HG03520 (cell line): ENCODE measurements around the gene PGLYRP2.

ENCODE experiments used
- ATAC-seq: cut with Tn5 transposase; IDR thresholded peaks from one replicate; pipeline ENCODE4 v1.9.1; 2021; ENCODE audit warnings: mild to moderate bottlenecking, moderate library complexity; ENCODE audit not compliant: unreplicated experiment

The PGLYRP2 gene

DNA sequence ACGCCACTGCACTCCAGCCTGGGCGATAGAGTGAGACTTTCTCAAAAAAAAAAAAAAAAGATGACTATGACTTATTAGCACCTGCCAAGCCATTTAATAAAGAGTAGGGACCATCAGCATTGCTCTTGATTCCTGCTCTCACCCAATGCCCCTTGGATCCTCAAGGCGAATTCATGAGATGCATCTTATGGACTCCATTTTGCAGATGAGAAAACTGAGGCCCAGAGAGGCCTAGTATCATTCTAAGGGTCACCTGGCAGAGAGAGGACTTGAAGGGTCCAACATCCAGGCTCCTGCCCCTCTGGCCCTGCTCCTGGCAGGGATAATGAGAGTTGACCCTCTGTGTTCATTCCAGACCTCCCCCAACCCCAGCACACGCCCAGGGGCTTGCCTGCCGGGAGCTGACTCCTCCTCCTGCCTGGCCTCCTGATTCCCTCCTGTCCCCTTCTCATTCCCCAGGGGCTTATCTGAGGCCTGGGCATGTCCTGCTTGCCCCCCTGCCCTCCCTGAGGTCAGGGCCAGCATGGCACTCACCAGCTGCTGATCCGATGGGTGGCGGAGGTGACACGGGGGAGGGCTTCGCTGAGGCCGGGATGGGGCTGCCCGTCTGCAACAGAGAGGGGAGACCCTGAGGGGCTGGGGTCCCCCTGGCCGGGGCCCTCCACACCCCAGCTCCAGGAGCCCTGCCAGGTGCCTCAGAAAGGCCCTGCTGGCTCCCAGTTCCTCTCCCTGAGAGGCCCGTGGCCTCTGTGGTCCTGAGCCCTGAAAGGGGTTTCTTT is 37.0 kb downstream of the PGLYRP2 start:
- ATAC-seq, result no peak

DNA sequence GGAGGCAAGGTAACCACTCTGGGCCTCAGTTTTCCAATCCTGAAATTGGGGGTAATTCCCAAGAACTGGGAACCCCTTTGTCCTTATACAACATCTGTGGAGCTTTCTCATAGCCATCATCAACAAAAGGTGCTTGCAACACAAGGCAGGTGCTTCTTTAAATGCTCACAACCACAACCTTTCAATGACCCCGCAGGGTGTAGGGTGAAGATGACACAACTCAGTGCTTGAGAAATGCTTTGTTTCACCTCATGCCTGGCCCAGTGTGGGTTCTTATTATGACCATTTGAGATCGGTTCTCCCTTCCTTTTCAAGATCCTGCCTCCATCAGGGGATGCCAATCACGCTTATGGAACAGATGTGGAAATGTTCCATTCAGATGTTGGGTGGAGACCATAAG is 38.0 kb downstream of the PGLYRP2 start:
- no peak for ATAC-seq

DNA sequence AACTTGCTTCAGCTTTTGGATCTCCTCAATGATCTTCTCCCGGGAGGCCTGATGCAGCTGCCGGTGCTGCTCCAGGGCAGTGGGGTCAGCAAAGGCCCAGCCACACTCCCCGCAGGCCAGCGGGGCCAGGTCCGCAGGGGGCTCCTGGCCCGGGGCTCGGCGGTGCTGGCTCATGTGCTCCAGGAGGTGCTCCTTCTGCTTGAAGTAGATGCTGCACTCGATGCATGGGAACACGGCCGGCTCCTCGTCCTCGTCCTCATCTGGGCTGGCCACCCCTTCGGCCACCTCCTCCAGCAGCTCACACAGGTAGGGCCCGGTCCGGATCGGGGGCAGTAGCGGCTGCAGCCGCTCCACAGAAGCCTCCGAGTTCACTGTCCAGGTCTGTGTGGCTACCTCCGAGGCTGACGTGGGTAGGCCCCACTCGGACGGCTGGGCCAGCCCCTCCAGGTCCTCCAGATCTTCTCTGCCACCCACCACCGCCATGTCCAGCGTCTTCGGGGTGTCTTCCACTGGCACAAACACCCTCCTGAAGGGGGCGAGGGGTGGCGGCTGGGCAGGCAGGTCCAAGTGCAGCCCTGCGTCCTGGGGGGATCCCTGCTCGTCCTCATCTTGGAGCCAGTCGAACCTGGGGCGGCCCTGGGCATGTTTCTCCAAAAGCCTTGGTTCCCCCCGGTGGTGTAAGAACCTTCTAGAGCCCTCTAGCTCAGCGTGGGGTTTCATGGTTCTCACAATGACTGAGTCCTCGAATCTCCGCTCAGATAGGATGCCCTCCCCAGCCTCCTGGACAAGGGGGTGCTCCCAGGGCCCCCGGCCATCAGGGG is 39.3 kb downstream of the PGLYRP2 start:
- no peak for ATAC-seq

DNA sequence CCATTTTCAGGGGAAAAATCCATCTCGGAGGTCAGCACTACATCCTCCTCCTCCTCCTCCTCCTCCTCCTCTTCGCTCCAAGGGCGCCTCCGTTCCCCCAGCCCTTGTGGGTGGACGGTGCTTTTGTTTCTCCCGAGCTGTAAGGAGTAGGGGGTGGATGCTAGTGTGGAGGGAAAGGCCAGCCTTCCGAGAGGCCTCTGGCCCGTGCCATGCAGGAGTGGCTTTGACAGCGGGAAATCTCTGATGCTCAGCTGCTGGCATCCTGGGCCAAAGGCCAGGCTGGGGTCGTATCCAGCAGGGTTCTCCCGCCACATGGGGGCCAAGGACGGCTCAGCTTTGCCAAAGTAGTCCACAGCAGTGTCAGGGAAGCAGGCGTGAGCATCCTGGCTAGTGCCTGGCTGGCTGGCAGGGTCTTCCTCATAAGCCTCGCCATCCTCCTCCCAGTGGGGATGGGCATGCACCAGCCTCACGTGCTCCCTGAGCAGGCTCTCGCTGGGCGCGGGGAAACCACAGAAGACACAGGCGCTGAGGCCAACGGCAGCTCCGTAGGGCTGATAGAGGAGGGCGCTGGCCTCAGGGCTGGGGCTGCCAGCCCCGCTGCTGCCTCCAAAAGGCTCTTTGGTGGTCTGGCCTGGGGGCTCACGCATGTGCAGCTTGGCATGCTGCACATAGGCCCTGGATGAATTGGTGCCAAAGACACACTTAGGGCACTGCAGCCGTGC is 40.1 kb downstream of the PGLYRP2 start:
- ATAC-seq, result no peak

DNA sequence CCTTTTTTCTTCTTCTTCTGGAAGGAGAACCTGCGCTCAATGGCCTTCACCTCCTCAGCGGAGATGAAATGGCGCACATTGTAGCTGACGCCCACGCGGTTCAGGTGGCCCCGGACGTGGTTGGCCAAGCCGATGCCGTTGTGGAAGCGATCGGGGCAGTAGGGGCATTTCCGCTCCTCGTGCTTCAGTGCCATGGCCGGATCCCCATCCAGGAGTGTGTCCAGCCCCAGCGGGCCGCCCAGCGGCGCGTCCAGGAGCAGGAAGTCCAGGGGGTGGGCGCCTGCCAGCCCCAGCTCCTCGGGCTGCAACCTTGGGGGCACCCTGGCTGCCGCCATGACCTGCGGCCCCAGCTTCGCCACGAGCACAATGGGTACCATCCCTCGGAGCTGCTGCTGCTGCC is 40.7 kb downstream of the PGLYRP2 start:
- ATAC-seq, result no peak

DNA sequence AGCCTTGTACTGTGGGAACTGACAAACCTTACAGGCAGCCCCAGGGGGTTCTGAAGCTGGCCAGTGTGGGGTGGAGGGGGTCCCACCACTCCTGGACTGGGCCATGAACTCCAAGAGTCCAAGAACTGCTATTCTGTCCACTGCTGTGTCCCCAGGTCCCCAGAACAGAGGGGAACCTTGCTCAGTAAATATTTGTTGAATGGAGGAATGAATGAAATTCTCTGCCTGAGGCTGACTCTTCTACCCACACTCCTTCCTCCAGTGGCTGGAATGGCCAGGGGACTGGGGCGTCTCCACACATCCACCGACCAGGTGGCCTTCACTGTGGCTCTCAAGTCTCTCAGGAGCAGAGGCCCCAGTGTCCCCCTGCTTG is 41.2 kb downstream of the PGLYRP2 start:
- ATAC-seq, result no peak

DNA sequence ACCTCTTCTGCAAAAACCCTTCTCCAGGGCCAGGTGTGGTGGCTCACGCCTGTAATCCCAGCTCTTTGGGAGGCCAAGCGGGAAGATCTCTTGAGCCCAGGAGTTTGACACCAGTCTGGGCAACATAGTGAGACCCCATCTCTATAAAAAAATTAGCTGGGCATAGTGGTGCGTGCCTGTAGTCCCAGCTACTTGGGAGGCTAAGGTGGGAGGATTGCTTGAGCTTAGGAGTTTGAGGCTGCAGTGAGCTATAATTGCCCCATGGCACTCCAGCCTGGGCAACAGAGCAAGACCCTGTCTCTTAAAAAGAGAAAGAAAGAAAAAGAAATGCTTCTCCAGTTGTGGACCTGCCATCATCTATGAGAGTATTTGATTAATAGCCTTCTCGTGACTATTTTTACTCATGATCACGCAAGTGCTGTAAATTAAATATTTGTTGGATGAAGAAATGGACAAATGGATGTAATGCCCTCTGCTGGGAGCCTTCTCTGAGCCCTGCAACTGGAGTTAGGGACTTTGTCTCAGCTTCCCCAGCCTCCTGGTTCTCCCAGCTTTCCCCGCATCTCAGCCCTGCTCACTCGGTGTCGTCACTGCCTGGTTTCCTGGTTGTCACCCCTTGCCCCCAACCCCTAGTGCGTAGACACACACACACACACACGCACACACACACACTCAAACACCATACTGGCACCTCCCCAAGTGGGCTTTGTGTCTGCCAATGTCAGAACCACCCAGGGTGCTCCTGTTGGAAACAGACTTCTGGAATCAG is 41.8 kb downstream of the PGLYRP2 start:
- no peak for ATAC-seq

DNA sequence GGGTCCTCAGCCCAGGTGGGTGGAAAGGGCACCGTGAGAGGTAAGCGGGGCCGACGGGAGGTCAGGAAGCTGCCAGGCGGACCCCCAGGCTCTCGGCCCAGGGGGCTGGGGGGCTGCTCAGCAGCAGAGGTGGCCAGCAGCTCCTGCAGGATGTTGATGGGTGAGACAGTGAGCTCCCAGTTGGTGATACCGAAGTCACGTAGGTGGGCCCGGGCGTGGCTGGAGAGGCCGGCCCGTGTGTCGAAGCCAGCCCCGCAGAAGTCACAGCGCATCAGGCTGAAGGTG is 42.5 kb downstream of the PGLYRP2 start:
- no peak for ATAC-seq

DNA sequence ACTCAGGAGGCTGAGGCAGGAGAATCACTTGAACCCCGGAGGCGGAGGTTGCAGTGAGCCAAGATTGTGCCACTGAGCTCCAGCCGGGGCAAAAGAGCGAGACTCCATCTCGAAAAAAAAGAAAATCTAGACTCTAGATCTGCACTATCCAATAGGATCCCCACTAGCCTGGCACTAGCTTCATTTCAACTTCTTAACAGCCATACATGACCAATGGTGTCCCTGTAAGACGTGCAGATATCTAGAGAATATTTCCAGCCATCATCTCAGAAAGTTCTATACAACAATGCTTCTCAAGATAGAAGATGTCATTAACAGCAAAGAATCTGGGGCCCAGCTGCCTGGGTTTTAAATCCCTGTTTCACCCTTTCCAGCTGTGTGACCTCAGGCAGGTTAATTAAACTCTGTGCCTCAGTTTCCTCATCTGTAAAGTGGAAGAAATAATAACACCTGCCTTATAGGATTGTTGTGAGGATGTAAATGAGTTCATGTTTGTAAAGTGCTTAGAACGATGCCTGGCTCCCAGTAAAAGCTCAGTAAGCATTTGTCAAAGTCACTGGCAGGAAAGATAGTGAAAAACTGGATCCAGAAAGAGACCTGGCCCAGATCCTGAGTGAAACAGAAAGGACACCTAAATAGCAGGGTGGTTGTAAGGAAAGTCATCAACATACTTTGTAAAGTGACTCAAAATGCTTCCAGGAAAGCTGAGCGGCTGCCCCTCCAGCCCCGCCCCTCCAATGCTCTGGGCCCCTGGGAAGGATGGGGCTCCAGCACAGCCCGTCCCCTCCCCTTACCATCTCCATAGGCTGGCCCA is 43.1 kb downstream of the PGLYRP2 start:
- ATAC-seq, result no peak

DNA sequence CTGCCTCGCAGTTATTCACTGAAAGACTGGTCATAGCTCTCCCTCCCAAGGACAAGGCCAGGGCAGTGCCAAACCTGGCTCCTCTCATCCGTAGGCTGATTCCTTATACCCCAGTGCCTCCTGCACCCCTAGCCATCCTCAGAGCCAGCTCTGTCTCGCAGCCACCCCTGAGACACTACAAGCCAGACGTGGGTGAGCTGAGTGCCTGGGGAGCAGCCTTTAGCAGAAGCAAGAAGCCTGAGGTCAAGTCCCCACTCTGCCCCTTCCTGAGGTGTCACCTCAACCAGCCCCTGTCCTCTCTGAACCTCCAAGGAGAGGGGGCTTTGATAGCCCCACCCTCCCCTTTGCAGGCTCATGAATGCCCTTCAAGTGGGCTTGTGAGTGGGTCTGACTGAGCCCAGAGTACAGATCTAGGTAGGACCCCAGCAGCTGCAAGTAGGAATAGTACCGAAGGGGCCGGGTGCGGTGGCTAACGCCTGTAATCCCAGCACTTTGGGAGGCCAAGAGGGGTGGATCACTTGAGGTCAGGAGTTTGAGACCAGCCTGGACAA is 45.7 kb downstream of the PGLYRP2 start:
- no peak for ATAC-seq

DNA sequence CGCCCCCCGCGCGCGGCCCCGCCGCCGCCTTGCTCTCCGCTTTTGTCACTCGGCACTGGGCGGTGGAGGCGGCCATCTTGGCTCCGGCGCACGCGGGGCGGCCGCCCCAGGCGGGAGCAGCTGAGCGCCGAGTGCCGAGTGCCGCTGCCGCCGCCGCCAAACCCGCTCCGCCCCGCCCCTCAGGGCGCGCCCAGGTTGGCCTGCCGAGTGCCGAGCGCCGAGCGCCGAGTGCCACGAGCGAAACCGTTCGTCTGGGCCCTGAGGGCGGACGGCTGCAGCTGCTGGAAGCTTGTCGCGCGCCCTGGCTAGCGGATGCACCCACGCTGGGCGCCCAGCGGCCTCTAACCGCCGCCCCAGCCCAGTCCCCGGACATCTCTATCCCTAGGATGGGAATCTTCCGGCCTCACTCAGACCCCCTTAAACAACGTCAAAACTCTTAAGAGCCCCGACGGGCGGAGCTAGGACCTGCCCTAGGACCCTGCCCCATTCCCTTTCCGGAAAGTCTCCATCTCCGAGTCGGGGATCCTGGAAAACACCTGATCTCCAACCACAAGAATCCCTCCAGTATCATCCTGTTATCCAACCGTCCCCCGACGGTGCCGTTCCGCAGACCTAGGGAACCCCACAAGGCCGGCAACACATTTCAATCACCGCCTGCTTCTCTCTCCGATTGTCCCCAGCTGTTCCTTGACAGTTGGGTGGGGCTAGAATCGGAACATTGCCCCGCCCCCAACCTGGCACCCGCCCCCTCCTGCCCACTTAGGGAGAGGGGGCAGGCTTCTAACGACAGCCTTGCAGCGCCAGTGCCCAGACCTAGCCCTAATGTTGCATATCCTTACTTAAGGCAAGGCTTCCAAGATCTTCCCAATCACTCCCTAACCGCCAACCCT is 46.4 kb downstream of the PGLYRP2 start:
- ATAC-seq, result peak; percentile 56

DNA sequence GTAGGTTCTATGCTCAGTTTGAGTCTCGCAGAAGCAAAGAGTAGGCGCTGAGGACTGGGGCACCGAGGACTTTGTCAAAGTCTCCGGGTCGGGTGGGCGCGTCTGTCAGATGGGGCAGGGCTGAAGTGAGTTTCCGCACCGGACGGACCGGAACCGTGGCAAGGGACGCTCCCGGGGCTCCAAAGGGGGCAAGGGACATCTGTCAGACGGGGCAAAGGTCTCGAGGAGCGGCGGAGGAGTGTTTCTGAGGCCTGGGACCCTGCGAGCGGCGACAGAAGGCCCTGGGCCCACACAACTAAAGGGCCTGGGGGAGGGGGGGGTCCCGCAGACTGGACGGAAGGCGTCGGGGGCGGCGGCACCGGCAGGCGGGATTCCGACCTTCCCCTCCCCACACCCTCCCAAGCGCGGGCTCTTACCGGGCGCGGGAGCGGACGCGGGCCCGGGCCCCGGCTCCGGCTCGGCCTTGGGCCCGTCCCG is 47.2 kb downstream of the PGLYRP2 start:
- ATAC-seq, result no peak

DNA sequence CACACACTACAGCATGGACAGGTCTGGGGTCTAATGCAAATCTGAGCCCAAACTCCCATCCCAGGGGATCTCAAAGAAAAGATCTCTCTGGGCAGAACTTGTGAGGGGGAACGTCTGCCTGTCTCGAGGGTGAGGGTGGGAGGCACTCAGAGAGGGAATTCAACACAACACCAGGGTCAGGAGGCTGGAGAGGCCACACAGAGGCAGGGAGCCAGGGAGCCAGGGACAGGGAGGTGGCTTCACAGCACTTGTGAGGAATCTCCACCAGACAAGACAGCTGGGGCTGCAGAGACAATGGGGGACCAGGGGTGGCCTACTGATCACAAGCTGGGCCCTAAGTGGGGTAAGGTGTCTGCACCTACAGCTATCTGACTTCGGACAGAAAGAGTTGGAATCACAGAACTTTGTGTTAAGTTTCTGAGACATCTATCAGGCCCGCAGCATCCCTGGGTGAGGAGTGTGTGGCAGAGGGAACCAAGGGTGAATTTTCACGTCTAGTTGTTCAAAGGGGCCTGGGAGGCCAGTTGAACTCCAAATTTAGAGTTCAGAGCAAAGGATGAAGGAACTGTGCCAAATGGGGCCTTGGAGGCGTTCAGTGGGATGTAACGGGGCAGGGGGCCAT is 47.8 kb downstream of the PGLYRP2 start:
- no peak for ATAC-seq

DNA sequence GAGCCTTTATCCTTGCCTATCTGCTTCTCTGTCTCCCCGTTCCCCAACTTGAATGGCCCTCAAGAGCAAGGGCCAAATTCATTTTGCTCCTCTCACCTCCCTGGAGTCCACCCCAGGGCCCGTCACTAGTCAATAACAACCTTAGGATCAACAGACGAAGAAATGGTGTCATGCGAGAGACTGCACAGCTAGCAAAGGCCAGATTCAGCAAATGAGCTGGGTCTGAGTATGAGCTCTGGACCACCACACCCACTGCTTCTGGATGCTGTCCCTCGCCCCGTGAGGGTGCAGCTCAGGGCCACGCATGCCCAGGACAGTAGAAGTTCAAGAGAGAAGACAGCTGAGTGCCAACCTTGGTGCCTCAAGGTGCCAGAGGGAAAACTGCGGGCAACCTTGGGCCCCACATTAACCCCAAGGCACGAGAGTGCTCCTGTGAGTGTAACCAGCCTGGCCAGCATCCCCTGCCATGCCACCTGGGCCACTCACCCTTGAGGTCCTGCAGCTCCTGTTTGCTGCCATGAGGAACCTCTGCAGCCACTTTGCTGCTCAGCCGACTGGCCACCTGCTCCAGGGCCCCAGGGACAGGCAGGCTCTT is 48.7 kb downstream of the PGLYRP2 start:
- no peak for ATAC-seq

DNA sequence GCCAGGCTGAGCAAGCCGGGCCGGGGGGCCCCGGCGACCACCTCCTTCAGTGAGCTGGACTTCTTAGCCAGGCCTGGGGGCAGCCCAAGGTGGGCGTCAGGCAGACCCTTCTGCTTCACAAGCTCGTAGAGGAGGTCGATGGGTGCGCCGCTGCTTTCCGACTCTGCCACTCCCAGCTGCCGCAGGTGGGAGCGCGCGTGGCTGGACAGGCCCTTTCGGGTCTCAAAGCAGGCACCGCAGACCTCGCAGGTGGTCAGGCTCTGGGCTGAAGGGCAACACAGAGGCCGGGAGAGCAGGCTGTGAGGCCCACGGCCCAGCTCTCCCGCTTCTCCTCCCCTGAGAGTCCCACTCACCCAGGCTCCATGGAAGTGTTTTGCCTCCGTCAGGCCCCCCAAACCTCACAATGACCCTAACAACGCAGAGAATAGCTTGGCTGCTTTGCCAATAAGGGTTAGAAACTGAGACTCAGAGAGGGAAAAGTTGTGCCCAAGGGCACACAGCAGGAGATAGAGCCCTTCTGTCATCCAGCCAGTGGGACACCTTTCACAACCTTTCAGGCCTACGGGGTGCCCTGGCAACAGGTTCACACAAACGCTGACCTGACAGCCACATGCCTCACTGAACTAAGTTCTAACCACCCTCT is 49.4 kb downstream of the PGLYRP2 start:
- ATAC-seq, result no peak

DNA sequence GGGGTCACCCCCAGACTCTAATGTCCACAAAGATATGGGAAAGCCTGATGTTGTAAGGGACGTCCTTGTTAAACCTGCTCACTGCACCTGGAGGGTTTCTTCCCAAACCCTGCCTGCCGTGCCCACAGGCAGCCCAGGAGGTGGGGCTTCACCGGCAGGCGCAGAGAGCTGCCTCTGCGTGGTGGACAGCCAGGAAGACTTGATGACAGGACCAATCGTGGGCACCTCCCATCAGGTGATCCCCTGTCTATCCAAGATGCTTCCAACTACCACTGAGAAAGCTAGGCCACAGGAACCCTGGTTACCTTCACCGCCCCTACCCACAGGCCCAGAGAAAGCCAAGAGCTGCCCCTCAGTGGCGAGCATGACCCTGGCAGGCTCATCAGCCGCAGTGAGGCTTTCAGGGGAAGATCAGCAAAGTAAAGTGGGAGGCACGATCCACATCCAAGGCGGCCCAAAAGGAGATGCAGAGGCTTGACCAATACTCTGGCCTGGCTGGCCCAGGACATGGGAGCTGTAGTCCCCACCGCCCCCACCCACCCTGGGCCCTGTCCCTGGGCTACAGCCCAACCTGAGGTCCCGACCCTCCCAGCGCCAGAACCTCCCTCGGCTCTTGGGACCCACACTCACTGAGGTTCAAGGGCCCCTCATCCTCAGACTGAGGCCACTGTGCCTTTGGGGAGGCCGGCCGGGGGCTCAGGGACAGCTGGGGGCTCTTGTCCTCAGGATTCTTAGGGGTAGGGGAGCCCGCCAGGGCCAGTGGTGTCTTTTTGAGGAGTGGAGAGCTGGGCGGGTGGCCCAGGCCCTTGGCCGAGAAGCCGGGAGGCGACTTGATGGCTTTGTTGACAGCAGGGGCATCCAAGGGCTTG is 50.1 kb downstream of the PGLYRP2 start:
- no peak for ATAC-seq
